GM18519 (cell line): ENCODE measurements around the gene CCNQ.

Experiments used
- ATAC-seq: cut with Tn5 transposase; IDR thresholded peaks from one replicate; pipeline ENCODE4 v1.9.1; 2021; ENCODE audit warnings: mild to moderate bottlenecking, moderate library complexity; ENCODE audit not compliant: unreplicated experiment, low FRiP score

The CCNQ gene

DNA sequence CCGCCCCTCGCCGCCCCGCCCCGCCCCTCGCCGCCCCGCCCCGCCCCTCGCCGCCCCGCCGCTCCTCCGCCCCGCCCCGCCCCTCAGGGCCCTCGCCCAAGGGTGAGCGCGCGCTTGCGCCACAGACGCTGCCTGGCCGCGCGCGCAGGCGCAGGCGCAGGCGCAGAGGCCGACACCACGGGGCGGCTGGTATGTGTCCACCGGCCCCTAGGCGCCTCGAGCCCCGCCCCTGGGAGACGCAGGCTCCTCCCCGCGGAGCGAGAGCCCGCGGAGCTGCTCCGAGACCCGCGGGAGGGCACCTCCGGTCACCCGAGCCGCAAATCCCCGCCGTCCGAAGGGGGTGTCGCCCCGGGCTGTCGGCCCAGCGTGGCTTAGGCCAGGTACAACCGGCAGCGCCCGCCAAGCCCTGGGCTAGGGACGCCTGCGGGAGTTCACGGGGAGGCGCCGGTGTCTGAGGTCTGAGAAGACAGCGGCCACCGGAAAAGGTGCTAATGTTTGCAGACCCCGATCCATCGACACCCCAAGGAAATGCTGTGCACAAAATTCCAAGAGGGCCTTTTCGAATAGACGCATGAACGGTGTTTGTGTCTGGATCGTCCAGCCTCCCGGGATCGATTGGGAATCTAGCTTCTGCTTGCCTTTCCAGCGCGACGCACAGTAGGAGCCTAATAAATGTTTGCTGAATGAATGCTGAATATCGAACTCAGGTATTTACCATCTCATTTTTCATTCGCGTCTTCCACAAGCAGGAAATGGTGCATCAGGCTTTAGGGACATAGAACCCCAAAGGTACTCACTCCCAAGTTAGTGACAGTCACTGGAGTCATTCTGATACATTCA, 473 bp upstream of the CCNQ start:
- ATAC-seq: peak; percentile 74

DNA sequence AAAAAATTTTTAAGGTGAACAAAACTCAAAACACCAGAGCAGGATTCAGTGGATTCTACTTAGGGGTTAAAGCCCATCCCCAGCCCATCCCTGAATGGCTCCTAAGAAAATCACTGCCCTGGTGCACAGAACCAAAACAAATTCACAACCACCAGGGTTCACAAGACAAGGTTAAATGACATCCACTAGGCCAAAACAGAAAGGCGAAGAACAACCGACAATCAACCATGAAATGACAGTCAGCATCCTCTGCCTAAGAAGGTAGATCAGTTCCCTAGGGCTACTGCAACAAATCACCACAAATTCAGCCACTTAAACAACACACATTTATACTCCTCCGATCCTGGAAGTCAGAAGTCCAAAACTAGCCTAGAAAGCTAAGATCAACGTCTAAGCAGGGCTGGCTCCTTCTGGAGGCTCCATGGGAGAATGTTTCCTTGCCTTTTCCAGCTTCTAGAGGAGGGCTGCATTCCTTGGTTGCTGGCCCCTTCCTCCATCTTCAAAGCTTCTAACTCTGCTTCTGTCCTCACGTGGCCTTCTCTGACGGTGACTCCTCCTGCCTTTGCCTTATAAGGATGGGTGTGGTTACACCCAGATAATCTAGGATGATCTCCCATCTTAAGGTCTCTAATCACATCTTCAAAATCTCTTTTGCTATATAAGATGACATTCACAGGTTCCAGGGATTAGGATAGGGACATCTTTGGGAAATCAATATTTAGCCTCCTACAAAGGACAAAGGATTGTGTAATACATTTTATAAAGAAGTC, 1.8 kb downstream of the CCNQ start:
- no peak for ATAC-seq

- ATAC-seq: no peak
These were observed 2.8 kb downstream of the CCNQ start for GRCh38 chrX:153595859-153596857.

GRCh38 chrX:153595387-153595786, 3.6 kb downstream of the CCNQ start:
- ATAC-seq: no peak

DNA sequence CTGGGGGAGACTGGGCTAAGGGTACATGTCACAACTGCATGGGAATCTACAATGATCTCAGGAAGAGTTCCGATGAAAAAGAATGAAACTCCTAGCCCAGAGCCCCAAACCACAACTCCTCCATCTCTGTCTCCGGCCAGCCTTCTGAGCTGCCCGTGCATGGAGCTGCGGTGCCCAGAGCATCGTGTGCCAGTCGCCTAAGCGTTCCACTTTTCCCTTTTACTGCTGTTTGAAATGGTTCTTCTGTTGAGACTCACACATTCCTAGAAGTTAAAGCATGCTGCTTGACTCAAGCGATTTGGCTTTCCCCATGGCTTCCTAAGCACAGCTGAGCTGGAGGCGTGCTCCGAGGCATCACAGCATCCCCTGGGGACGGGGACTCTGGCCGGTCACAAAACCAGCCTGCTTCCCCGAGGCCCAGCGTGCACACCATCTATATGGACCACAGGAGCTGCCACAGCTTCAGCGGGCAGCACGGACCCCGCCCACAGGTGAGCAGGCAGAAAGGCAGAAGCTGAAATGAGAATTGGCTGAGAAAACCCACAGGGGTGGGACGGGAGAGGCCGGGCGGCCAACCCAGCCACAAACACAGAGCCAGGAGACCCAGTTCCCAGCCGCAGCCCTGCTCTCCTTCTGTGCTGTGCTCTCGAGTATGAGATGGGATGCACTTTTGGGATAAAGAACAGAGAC, 5.0 kb downstream of the CCNQ start:
- no peak for ATAC-seq

GRCh38 chrX:153592966-153593688, 5.8 kb downstream of the CCNQ start:
- no peak for ATAC-seq

DNA sequence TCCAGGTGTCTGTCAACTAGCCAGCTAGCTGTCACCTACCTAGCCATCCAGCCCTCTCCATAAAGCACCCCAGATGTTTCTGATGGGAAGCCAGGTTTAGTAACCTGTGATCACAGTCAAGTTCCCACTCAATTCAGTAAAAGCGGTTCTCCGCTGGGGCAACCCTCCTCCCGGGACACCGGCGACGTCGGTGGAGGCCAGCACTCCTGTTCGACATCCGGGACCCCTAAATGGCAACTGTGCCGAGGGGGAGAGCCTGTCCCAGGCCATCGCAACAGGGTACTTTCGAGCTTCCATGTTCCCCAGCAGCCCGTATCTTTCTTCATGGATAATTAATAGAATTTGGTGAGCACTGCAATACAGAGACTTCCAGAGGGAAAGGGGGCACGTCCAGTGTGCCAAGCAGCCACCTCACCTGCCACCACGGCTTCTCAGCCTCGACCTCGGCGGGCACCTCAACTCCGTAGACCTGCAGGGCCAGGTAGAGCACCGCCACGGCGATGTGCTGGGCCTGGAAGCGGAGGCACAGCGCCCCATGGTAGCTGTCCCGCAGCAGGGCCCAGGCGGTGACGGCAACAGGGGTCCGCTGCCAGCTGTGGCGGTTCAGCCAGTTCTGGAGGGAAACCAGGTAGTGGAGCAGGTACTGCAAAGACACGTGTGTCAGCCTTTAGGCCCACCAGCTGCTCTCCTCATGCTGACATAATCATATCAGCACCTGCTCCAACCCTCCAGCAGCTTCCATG, 6.7 kb downstream of the CCNQ start:
- ATAC-seq: no peak

DNA sequence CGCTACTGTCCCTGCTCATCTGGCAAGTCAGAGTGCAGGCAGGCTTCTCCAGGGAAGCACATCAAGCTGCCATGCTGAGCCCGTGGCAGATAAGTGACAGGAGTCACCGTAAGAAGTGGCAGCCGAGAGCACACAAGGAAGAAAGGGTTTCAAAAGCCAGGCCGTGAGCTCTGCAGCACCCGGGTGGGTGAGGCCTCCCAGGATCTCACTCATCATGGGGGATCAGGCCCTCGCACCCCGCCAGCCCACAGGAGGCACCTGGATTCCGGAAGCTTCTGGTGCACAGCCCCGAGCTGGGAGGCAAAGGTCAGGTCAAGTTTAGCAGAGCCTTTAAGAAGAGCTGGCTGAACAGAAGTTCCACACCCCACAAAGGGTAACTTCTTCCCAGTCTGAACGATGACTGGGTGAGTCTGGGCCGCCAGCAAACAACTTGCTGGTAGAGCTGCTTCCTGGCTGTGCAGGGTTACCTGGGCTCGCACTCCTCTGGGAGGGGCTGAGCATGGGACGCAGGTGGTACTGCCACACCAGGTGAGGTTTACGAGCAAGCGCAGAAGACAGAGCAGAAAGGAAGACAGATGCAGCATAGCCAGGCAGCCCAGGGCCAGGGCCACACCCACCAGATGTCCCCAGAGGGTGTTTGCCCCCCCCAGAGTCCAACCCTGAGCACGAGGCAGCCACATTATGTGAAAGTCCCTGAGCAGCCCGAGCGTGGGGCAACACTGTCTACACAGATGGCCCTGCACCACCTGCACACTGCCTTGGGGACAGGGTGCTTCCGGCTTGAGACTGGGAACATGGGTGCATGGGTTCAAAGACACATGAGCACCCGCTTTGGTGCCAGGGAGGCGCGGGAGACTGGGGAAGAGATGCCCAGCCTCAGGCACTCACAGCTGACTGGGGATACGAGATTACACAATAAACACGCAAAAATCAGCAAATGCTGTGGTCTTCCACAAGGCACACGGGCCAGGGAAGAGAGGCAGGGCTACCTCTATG, 7.7 kb downstream of the CCNQ start:
- ATAC-seq: no peak

DNA sequence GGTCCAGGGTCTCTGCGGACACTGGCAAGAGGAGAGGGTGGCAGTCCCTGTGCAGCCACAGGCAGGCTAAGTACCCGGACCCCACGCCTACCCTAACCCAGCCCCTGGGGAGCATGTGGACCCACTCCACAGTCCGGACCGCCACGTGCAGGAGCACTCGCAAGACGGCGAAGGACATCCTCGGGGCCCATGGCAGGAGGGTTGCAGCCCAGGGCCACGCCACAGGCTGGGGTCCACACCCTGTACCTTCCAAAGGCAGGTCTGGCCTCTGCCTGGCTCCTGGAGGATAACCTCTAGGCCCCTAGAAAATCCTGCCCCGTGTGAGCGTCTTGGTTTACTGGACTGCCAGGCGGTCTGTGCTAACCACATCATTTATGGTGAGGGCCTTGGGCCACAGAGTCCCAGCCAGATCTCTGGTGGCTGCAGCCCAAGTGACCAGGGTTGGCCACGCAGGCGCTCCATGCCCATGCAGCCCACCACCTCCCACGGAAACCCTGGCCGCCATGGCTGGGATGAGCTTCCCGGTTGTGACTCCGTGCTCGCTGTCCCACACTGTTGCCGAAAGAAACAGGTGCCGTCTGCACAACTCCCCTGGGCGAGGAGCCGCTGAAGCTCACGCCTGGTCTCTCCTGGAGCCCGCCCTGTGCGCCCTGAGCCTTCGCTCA, 10.0 kb downstream of the CCNQ start:
- ATAC-seq: no peak

DNA sequence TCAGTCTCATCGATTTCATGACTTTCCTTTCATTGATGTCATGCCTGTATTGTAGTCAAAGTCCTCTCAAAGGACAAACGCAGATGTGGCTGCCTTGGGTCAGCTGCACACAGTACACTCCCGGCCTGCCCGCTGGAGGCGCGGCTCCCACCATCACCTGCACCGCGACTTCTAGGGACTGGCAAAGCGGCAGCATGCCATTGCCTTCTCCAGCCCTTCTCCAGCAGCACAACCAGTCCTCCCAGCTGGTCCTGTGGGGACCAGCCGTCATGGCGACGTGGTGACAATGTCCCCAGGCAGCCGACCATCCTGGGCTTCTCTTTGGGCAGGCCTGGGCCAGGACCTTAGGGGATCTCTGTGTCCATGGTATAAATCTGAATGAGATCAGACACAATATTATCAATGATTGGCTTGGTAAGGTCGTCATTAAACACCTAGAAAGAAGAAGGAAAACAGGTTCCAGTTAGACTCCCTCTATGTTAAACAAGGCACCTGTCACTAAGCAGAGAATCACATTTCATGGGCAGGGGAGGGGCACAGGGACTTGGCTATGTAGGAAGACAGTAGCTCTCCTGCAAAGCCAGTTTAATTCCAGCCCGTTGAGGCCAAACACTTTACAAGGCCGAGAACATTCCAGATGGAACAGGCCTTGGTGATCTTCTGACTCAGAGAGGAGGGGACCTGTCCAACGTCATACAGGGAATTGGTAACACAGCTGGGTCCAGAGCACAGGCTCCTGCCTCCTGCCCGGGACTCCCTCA, 10.7 kb downstream of the CCNQ start:
- ATAC-seq: no peak

- no peak for ATAC-seq
These were observed 11.6 kb downstream of the CCNQ start for GRCh38 chrX:153587342-153587741.

DNA sequence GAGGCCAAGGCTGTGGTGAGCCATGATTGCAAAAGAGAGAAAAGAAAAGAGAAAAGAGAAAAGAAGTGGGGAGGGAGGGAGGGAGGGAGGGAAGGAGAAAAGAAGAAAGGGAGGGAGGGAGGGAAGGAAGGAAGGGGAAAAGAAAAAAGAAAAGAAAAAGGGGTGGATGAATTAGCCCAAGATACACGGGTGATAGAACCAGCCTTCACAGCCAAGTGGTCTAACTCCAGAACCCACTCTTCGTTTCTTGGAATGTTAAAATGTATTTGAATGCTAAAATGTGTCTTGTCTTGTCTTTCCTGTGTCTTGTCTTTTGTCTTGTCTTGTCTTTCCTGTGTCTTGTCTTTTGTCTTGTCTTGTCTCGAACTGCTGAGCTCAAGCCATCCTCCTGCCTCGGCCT, 13.1 kb downstream of the CCNQ start:
- no peak for ATAC-seq

DNA sequence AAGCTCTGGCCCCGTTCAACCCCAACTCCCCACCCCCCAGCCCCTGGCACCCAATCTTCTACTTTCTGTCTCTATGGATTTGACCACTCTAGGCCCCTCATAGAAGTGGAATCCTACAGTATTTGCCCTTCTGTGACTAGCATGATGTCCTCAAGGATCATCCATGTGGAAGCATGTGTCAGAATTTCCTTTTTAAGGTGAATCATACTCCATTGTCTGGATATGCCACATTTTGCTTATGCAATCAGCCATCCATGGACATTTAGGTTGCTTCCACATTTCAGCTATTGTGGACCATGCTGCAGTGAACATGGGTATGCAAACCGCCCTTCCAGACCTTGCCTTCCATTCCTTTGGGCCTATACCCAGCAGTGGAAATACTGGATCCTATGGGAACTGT, 15.5 kb downstream of the CCNQ start:
- ATAC-seq: no peak

GRCh38 chrX:153582896-153583295, 16.0 kb downstream of the CCNQ start:
- ATAC-seq: peak; percentile 92

GRCh38 chrX:153580700-153581386, 18.1 kb downstream of the CCNQ start:
- no peak for ATAC-seq

DNA sequence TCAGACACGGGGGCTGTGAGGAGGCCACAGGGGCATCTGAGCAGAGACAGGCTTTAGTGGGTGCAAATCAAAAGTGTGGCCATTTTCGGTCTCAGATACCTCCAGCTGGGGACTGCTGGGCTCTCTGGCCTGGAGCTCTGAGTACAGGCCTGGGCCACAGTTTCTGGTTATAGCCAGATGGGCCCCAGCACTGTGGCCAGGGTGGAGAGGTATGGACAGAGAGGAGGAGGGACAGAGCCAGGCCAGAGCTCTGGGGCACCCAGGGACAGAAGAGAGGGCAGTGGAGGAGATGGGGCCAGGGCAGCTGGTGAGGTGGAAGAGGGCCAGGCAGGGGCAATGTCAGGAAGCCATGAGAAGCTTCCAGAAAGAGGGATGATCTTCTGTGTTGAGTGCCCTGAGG, 20.1 kb downstream of the CCNQ start:
- ATAC-seq: no peak
